ENCODE measurements around the gene DYRK3. TPM values are rescaled to one million over a fixed set of nuclear protein-coding genes. Genes with fewer than 3 reads are reported as not detected.
A peak's percentile ranks its signal among the peaks of the same experiment; 100 is the strongest.

The DYRK3 gene
- total and polyA plus RNA-seq, 10 of the 15 experiments (the other 5 are each of a cell fraction or from before 2014, with no cell fraction given) = 1.6 to 12.9 (median 10.3) TPM

- TF ChIP-seq ZNF687 (IDR thresholded peaks at IDR 0.05) (no peak), EED (IDR thresholded peaks at IDR 0.05; ENCODE audit: low read depth) (0 out of 2 replicates have a peak, but pooled peaks have one; percentile 26), HDAC2 (IDR thresholded peaks at IDR 0.05) (no peak), SPI1 (IDR thresholded peaks at IDR 0.05; ENCODE audit: borderline replicate concordance, insufficient read depth, low read depth, low read length) (no peak), RELA (IDR thresholded peaks at IDR 0.05; ENCODE audit: borderline replicate concordance, partially characterized antibody) (no peak), NRF1 (conservative IDR thresholded peaks at IDR 0.05; ENCODE audit: low read depth, low read length) (no peak), MYC (IDR thresholded peaks at IDR 0.05; ENCODE audit: insufficient read depth, insufficient read length, insufficient replicate concordance, low read length, severe bottlenecking) (no peak), CHD4 (IDR thresholded peaks at IDR 0.05) (no peak)
Observed at GRCh38 chr1:206590025-206590758, 45.1 kb upstream of the DYRK3 start (continued).
